Transverse colon (tissue), 4 donors: Measurements from ENCODE around the gene STK32B. TPM values are rescaled to one million over a fixed set of nuclear protein-coding genes. Genes with fewer than 3 reads are reported as not detected.

ENCODE experiments used
- DNase-seq: peaks from one replicate; pipeline ENCODE4 v3.0.0-alpha.2; 2019
- H3K27ac ChIP-seq, 4 donors: fragments of 200-600 bp; sonication (generic); 2 replicates each; pipeline ENCODE4 v1.5.1; 2016 to 2018; ENCODE audit warnings: inconsistent platforms in 4 of 4
- H3K27me3 ChIP-seq: fragments of 200-600 bp; sonication (generic); 2 replicates; pipeline ENCODE4 v1.5.1; 2017; ENCODE audit warnings: inconsistent platforms
- H3K36me3 ChIP-seq, 4 donors: fragments of 200-600 bp; sonication (generic); 2 replicates each; pipeline ENCODE4 v1.5.1; 2017 to 2019; ENCODE audit warnings: inconsistent platforms in 4 of 4
- H3K4me1 ChIP-seq, 4 donors: fragments of 200-600 bp; sonication (generic); 2 replicates each; pipeline ENCODE4 v1.5.1; 2017 to 2020; ENCODE audit warnings: inconsistent platforms in 4 of 4
- H3K4me3 ChIP-seq, 4 donors: fragments of 200-600 bp; sonication (generic); 1 replicate in 1 of 4; 2 replicates in 3 of 4; pipeline versions ENCODE4 v1.5.1 to v1.6.1; 2017 to 2019; ENCODE audit warnings: inconsistent platforms in 4 of 4
- H3K9me3 ChIP-seq, 2 donors: fragments of 200-600 bp; sonication (generic); 2 replicates each; pipeline ENCODE4 v1.5.1; 2017 to 2019; ENCODE audit warnings: inconsistent platforms in 2 of 2
- CTCF ChIP-seq, 5 experiments: fragments of 200-600 bp in 3 of 5; fragments of 450-650 bp in 2 of 5; sonication (generic) in 3 of 5; IDR thresholded peaks; 1 replicate in 2 of 5; 2 replicates in 3 of 5; pipeline ENCODE4 v1.5.1; 2016 to 2017; ENCODE audit warnings: antibody characterized with exemption in 5 of 5, inconsistent platforms in 3 of 5, mild to moderate bottlenecking in 2 of 5, moderate library complexity in 1 of 5
- EP300 ChIP-seq: sonication (generic); formaldehyde crosslinking; IDR thresholded peaks from one replicate; pipeline ENCODE4 v1.6.1; 2017; ENCODE audit warnings: antibody characterized with exemption, low read depth
- POLR2A ChIP-seq: fragments of 450-650 bp; IDR thresholded peaks from one replicate; pipeline ENCODE4 v1.6.1; 2016; ENCODE audit warnings: antibody characterized with exemption, mild to moderate bottlenecking, moderate library complexity
- POLR2AphosphoS5 ChIP-seq, 3 donors: sonication (generic); formaldehyde crosslinking; IDR thresholded peaks; one replicate each; pipeline ENCODE4 v1.6.1; 2016; ENCODE audit warnings: antibody characterized with exemption in 3 of 3
- WGBS, 2 donors: methylation state at CpG; one replicate each; pipeline ENCODE4 v1.1.5; 2018; ENCODE audit warnings: low coverage in 1 of 2; 5-methylcytosine and 5-hydroxymethylcytosine counted together
- in situ Hi-C, 4 donors: fragments of 200-750 bp; cut with MboI; loops; one replicate each; pipeline versions ENCODE4 v1.15.0 to v1.15.1; 2017; ENCODE audit warnings: low sequenced_read_pairs in 3 of 4, low pct_ligation_motif_present in 1 of 4, low pct_unique_long_range_greater_than_20kb in 1 of 4
- intact Hi-C: fragments of 100-400 bp; cut with DNase I; formaldehyde crosslinking; loops from one replicate; pipeline ENCODE4 v1.15.1; 2023; ENCODE audit warnings: low total_unique reads
- total RNA-seq, 4 donors: library from RNA; depleted of rRNA; stranded (reverse); fragments of >200 nt; gene quantifications; one replicate each; pipeline ENCODE4 v1.1.0, GENCODE V29; 2016

The STK32B gene
- total RNA-seq, 4 donors from 2014 or later: 0.37 to 1.1 (median 0.64) TPM

- H3K4me3 ChIP-seq: no peak overlapping the region
- no peak for DNase-seq
- TF ChIP-seq EP300: no peak
- no peak for TF ChIP-seq CTCF (IDR thresholded peaks at IDR 0.05)
- TF ChIP-seq POLR2AphosphoS5 (IDR thresholded peaks at IDR 0.05): no peak
- TF ChIP-seq POLR2A: no peak
- 67 to 84% methylated on average over 1 to 6 of the region's 6 CpGs for WGBS, 2 donors
- H3K27me3 ChIP-seq: no peaks in the 10 kb centered on the region
- no peaks in the 10 kb centered on the region for H3K36me3 ChIP-seq
- H3K9me3 ChIP-seq: no peaks in the 10 kb centered on the region
- H3K27ac ChIP-seq: no peak overlapping the region
- no peaks in the 10 kb centered on the region for H3K4me1 ChIP-seq
- in situ Hi-C loops (no loop called here), intact Hi-C loops (no loop called here)
These were observed 101.2 kb downstream of the STK32B start for GRCh38 chr4:5152521-5152920.

GRCh38 chr4:5156682-5157081 is 105.4 kb downstream of the STK32B start:
- in situ Hi-C loops: no loop called here
- WGBS, 2 donors: 52% methylated on average over 3 of the region's 3 CpGs

GRCh38 chr4:5157791-5158770 is 106.8 kb downstream of the STK32B start:
- intact Hi-C loops (no loop called here), in situ Hi-C loops (no loop called here)
- WGBS, 2 donors: 60 to 72% methylated on average over 14 to 17 of the region's 17 CpGs
- TF ChIP-seq CTCF (IDR thresholded peaks at IDR 0.05) (no peak), POLR2A (no peak), POLR2AphosphoS5 (IDR thresholded peaks at IDR 0.05) (no peak), EP300 (no peak)
- H3K9me3 ChIP-seq: no peaks in the 10 kb centered on the region
- H3K36me3 ChIP-seq: no peaks in the 10 kb centered on the region
- H3K4me1 ChIP-seq: no peaks in the 10 kb centered on the region
- no peak overlapping the region for H3K4me3 ChIP-seq
- no peak for DNase-seq
- no peaks in the 10 kb centered on the region for H3K27me3 ChIP-seq
- no peak overlapping the region for H3K27ac ChIP-seq

More at GRCh38 chr4:5156682-5157081, 105.4 kb downstream of the STK32B start:
- DNase-seq: no peak
- TF ChIP-seq POLR2A (no peak), EP300 (no peak)
- no peaks in the 10 kb centered on the region for H3K27me3 ChIP-seq
- no peaks in the 10 kb centered on the region for H3K9me3 ChIP-seq
- no peaks in the 10 kb centered on the region for H3K4me1 ChIP-seq
- no peaks in the 10 kb centered on the region for H3K36me3 ChIP-seq
- no peak overlapping the region for H3K27ac ChIP-seq
- H3K4me3 ChIP-seq: no peak overlapping the region
- intact Hi-C loops: no loop called here

- no peak for DNase-seq
- TF ChIP-seq EP300: no peak
- no peak for TF ChIP-seq POLR2AphosphoS5 (IDR thresholded peaks at IDR 0.05)
- TF ChIP-seq POLR2A: no peak
- TF ChIP-seq CTCF (IDR thresholded peaks at IDR 0.05): no peak
- Histone ChIP-seq H3K9me3 (no peaks in the 10 kb centered on the region), H3K4me1 (no peaks in the 10 kb centered on the region), H3K4me3 (no peak overlapping the region), H3K27me3 (no peaks in the 10 kb centered on the region), H3K27ac (no peak overlapping the region), H3K36me3 (no peaks in the 10 kb centered on the region)
- 83 to 92% methylated on average over 1 to 6 of the region's 6 CpGs for WGBS, 2 donors
- in situ Hi-C loops: no loop called here
- intact Hi-C loops: no loop called here
These were observed 107.5 kb downstream of the STK32B start for GRCh38 chr4:5158825-5159224.
